GM18526 (cell line): ENCODE measurements around the gene ITGB8.

Source experiments
- POLR2A ChIP-seq: IDR thresholded peaks from 3 replicates; pipeline ENCODE4 v1.6.1; 2011; ENCODE audit not compliant: insufficient read length; ENCODE audit errors: extremely low read depth

Gene ITGB8

GRCh38 chr7:20302891-20303290 lies 27.8 kb upstream of the ITGB8 start:
- TF ChIP-seq POLR2A: no peak

GRCh38 chr7:20304366-20304765 lies 26.3 kb upstream of the ITGB8 start:
- TF ChIP-seq POLR2A: no peak

DNA sequence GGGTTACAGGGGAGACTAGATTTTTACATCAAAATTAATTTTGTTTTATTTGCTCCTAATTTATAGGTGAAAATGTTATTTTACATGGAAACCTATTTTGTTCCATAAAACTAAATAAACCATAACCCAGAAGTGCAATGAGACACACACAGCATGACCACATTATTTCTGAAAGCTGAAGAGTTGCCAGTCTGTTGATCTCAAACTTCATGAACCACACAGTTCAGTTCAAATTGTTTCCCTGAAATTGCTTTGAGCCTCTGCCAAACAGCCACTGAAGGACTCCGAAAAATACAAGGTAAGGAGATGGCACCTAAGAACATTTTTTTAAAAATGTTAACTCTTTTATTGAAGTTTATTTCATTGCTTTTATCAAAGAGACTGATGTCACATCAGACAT lies 25.0 kb upstream of the ITGB8 start:
- TF ChIP-seq POLR2A: no peak

GRCh38 chr7:20306180-20306946 lies 24.3 kb upstream of the ITGB8 start:
- TF ChIP-seq POLR2A: no peak

DNA sequence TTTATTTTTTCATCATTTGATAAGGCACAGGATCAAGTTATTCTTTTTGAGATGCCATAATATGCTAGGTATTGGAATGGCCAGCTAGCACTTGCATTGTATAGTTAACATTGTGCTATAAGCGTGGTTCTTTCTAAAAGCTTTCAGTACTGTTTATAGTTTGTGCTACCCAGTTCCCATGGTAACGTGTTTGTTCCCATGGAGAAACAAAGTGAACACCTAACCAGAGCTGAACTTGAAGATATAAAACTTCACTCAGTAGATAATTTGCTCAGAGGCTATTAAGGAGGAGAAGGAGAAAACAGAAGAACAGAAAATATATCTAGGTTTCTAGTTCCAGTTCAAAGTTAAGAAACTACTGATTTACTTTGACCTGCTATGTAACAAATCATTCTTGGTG lies 23.6 kb upstream of the ITGB8 start:
- TF ChIP-seq POLR2A: no peak

DNA sequence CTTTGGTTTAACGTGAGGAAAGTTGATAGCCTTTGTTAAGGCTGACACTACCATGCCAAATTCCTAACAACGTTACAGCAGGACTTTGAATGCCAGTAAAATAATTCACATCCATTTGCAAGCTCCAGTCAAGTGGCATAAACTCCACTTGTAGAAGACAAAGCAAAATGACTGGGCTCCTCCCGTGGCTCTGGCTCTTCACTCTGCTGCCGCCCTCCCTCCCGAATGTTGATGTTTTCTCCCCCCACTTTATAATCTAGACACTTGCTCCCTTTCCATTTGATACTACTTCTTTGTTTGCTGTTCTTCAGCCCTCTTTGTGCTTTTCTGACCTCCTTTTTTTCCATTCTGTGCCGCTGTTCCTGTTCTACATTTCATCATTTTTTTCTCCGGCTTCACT lies 22.8 kb upstream of the ITGB8 start:
- TF ChIP-seq POLR2A: no peak

GRCh38 chr7:20310301-20310700 lies 20.4 kb upstream of the ITGB8 start:
- no peak for TF ChIP-seq POLR2A

- no peak for TF ChIP-seq POLR2A
These were observed 19.5 kb upstream of the ITGB8 start for GRCh38 chr7:20310963-20311742.

DNA sequence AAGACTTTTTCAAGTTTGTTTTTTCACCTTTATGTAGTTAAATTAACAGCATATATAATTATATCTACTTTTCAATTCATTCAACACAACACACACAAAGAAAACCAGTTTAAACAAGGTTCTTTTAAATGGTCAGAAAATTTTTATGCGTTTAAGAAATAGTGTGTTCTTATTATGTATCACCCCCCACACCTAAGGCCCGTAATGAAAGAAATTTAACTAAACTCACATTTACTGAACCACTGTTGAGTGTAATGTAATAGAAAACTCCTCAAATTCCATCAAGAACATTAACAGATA lies 19.0 kb upstream of the ITGB8 start:
- no peak for TF ChIP-seq POLR2A

DNA sequence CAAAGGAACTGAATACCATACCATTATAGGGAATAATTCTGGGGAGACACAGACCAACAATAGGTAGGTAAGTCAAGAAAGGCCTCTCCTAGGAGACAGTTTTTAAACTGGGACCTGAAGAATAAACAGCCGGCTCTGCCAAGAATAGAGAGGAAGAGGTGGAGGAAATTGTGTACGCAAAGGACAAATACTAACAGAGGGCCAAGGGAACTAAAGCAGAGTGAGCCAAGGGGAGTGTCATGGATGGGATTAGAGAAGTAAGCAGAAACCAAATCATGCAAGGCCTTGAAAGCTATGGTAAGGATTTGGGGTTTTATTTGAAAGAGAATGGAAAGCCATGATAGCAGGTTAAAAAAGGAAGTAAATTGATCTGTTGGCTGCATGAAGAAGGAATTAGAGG lies 18.1 kb upstream of the ITGB8 start:
- TF ChIP-seq POLR2A: no peak

DNA sequence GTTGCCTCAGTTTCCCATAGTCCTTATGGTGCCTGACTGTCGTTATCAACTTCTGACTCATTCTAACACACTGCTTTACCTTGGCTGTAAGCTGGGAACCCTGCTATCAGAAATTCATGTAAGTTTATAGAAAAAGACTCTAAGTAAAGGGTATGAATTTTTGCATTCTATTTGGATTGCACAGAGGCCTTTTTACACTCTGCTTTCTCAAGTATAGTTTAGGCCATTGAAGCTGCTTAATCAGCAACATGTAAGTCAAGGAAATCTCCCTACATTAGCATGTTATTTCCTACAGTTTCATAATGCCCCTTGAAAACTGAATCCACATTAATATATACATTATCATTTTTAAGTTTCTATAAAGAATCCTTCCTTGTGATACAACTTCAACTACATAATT lies 17.1 kb upstream of the ITGB8 start:
- TF ChIP-seq POLR2A: no peak

- no peak for TF ChIP-seq POLR2A
These were observed 16.5 kb upstream of the ITGB8 start for GRCh38 chr7:20314198-20314597.

DNA sequence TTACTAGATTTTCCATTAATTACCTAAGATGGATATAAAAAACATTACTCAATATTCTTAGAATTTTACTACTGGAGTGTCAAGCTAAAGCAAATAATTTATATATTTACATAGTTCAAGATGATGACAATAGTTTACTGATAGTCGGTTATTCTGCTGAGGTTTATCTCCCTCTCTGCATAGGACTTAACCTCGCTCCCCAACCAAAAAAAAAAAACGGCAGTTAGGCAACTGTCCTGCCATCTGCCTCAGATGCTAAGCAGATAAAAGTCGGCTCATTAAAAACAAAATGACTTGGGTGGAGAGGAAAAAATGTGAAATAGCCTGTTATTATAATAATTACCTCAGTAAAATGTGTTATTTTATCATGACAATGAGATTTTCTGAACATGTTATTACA lies 14.0 kb upstream of the ITGB8 start:
- no peak for TF ChIP-seq POLR2A

DNA sequence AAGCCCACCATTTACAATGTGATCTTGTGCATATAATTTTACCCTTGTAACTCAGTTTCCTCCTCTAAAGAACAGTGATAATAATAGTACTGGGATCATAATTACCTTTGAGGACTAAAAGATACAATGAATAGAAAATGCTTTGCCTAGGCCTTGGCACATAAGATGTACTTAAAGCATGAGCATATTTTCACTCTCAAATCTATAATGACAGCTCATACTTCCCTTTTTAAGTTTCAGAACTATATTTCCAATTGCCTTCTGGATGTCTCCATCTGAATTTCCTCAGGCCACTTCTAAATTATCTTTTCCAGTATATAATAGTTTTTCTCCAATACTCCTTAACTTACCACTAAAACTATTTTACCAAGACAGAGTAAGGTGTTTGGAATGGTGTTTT lies 13.3 kb upstream of the ITGB8 start:
- TF ChIP-seq POLR2A: no peak

- TF ChIP-seq POLR2A: no peak
These were observed 11.8 kb upstream of the ITGB8 start for GRCh38 chr7:20318933-20319332.

GRCh38 chr7:20320322-20320721 lies 10.4 kb upstream of the ITGB8 start:
- no peak for TF ChIP-seq POLR2A

GRCh38 chr7:20320786-20321185 lies 9.9 kb upstream of the ITGB8 start:
- TF ChIP-seq POLR2A: no peak
